Lower lobe of right lung (tissue), 2 donors: ENCODE results near the gene S100A3. TPM values are rescaled to one million over a fixed set of nuclear protein-coding genes. Genes with fewer than 3 reads are reported as not detected.

Experiments
- ATAC-seq, 2 donors: fragments of 200-7000 bp; cut with Tn5 transposase; one replicate each; pipeline ENCODE4 v1.9.1; 2020 to 2022; ENCODE audit warnings: mild to moderate bottlenecking in 2 of 2, moderate library complexity in 2 of 2
- DNase-seq: peaks from one replicate; pipeline ENCODE4 v3.0.0-alpha.2; 2020
- H3K27ac ChIP-seq: fragments of 200-600 bp; one replicate; pipeline ENCODE4 v1.8.0; 2022
- H3K27me3 ChIP-seq: fragments of 200-600 bp; one replicate; pipeline ENCODE4 v1.8.0; 2022; ENCODE audit warnings: low read depth
- H3K36me3 ChIP-seq: fragments of 200-600 bp; one replicate; pipeline ENCODE4 v1.8.0; 2022; ENCODE audit warnings: mild to moderate bottlenecking
- H3K4me1 ChIP-seq: fragments of 200-600 bp; one replicate; pipeline ENCODE4 v1.8.0; 2022
- H3K4me3 ChIP-seq: fragments of 200-600 bp; one replicate; pipeline ENCODE4 v1.8.0; 2022; ENCODE audit warnings: mild to moderate bottlenecking
- H3K9me3 ChIP-seq: fragments of 200-600 bp; one replicate; pipeline ENCODE4 v1.8.0; 2022
- CTCF ChIP-seq: fragments of 200-600 bp; IDR thresholded peaks from one replicate; pipeline ENCODE4 v1.8.0; 2022; ENCODE audit warnings: antibody characterized with exemption, mild to moderate bottlenecking
- intact Hi-C: fragments of 100-400 bp; cut with DNase I; formaldehyde crosslinking; loops from one replicate; pipeline ENCODE4 v1.11.0; 2022
- total RNA-seq: library from RNA; stranded (reverse); fragmentation: NEBNext Ultra II Directional; extraction: Animal tissue kit (Norgen Biotek cat#: 25700); gene quantifications from one replicate; pipeline ENCODE4 v1.2.1, GENCODE V29; 2021
- donor health status: DM: no; HTN: yes; CAD: no; lungs with severe emphysema.

The S100A3 gene
- total RNA-seq, 1 donor from 2014 or later, result 4.5 TPM

- no peak for DNase-seq
- intact Hi-C loops, result no loop called here
- H3K4me1 ChIP-seq, result no peaks in the 10 kb centered on the region
- H3K4me3 ChIP-seq, result no peak overlapping the region
- TF ChIP-seq CTCF, result no peak
- no peak overlapping the region for H3K27ac ChIP-seq
- H3K9me3 ChIP-seq, result no peaks in the 10 kb centered on the region
- no peaks in the 10 kb centered on the region for H3K36me3 ChIP-seq
- ATAC-seq, result no peak
- H3K27me3 ChIP-seq, result no peaks in the 10 kb centered on the region
These were observed 43.5 kb downstream of the S100A3 start for GRCh38 chr1:153505576-153505975.

GRCh38 chr1:153503766-153504165, 45.3 kb downstream of the S100A3 start:
- no peak for TF ChIP-seq CTCF
- DNase-seq, result no peak
- no peaks in the 10 kb centered on the region for H3K27me3 ChIP-seq
- ATAC-seq, result no peak
- no peak overlapping the region for H3K4me3 ChIP-seq
- no peaks in the 10 kb centered on the region for H3K9me3 ChIP-seq
- intact Hi-C loops, result no loop called here
- no peaks in the 10 kb centered on the region for H3K4me1 ChIP-seq
- H3K36me3 ChIP-seq, result no peaks in the 10 kb centered on the region
- no peak overlapping the region for H3K27ac ChIP-seq

GRCh38 chr1:153498746-153499145, 50.3 kb downstream of the S100A3 start:
- DNase-seq, result no peak
- intact Hi-C loops, result no loop called here
- H3K9me3 ChIP-seq, result no peaks in the 10 kb centered on the region
- TF ChIP-seq CTCF, result no peak
- H3K27me3 ChIP-seq, result no peaks in the 10 kb centered on the region
- ATAC-seq, result no peak
- H3K36me3 ChIP-seq, result no peaks in the 10 kb centered on the region
- no peak overlapping the region for H3K4me3 ChIP-seq
- no peaks in the 10 kb centered on the region for H3K4me1 ChIP-seq
- no peak overlapping the region for H3K27ac ChIP-seq

Other genes starting within 250 kb of the S100A3 start
- not detected for gene PGLYRP3, start 236.3 kb downstream of the S100A3 start, total RNA-seq
- 0.30 TPM for gene PGLYRP4, start 200.4 kb downstream of the S100A3 start, total RNA-seq
- 911 TPM for gene S100A9, start 191.4 kb downstream of the S100A3 start, total RNA-seq
- 54.9 TPM for gene S100A12, start 173.6 kb downstream of the S100A3 start, total RNA-seq
- 622 TPM for gene S100A8, start 158.2 kb downstream of the S100A3 start, total RNA-seq
- gene S100A7A, start 132.7 kb downstream of the S100A3 start, total RNA-seq, result not detected
- not detected for gene S100A7, start 88.6 kb downstream of the S100A3 start, total RNA-seq
- 1,109 TPM for gene S100A6, start 13.3 kb downstream of the S100A3 start, total RNA-seq
- gene S100A5, start 8.3 kb downstream of the S100A3 start, total RNA-seq, result not detected
- 600 TPM for gene S100A4, start 3.5 kb downstream of the S100A3 start, total RNA-seq
- 3.8 TPM for gene S100A2, start 16.6 kb upstream of the S100A3 start, total RNA-seq
- gene S100A16, start 63.9 kb upstream of the S100A3 start, total RNA-seq, result 52.3 TPM
- gene S100A14, start 67.1 kb upstream of the S100A3 start, total RNA-seq, result 138 TPM
- gene S100A13, start 78.2 kb upstream of the S100A3 start, total RNA-seq, result 83.0 TPM
- 0.71 TPM for gene S100A1, start 79.2 kb upstream of the S100A3 start, total RNA-seq
- 72.2 TPM for gene CHTOP, start 84.8 kb upstream of the S100A3 start, total RNA-seq
- 40.2 TPM for gene SNAPIN, start 109.4 kb upstream of the S100A3 start, total RNA-seq
- gene ILF2, start 121.7 kb upstream of the S100A3 start, total RNA-seq, result 83.2 TPM
- gene NPR1, start 129.4 kb upstream of the S100A3 start, total RNA-seq, result 58.8 TPM
- 77.3 TPM for gene INTS3, start 178.8 kb upstream of the S100A3 start, total RNA-seq
- gene SLC27A3, start 226.1 kb upstream of the S100A3 start, total RNA-seq, result 99.6 TPM